HG02571 (cell line): Measurements from ENCODE around the gene PDE4D.

Experiments used
- ATAC-seq: cut with Tn5 transposase; IDR thresholded peaks from one replicate; pipeline ENCODE4 v1.9.1; 2021; ENCODE audit warnings: mild to moderate bottlenecking, moderate library complexity; ENCODE audit not compliant: unreplicated experiment

Gene PDE4D

GRCh38 chr5:59560553-59560952 is 333.0 kb downstream of the PDE4D start:
- ATAC-seq, result no peak

- no peak for ATAC-seq
Observed at GRCh38 chr5:59559847-59560246, 333.7 kb downstream of the PDE4D start.

GRCh38 chr5:59559323-59559722 is 334.2 kb downstream of the PDE4D start:
- no peak for ATAC-seq

- ATAC-seq, result no peak
Observed at GRCh38 chr5:59558501-59558900, 335.0 kb downstream of the PDE4D start.

GRCh38 chr5:59557572-59557971 is 336.0 kb downstream of the PDE4D start:
- no peak for ATAC-seq

GRCh38 chr5:59555596-59555995 is 337.9 kb downstream of the PDE4D start:
- ATAC-seq, result no peak

GRCh38 chr5:59554501-59554900 is 339.0 kb downstream of the PDE4D start:
- ATAC-seq, result no peak

- ATAC-seq, result no peak
Observed at GRCh38 chr5:59553992-59554391, 339.5 kb downstream of the PDE4D start.

- ATAC-seq, result no peak
Observed at GRCh38 chr5:59548807-59549357, 344.6 kb downstream of the PDE4D start.

GRCh38 chr5:59547731-59548130 is 345.8 kb downstream of the PDE4D start:
- ATAC-seq, result no peak

- no peak for ATAC-seq
Observed at GRCh38 chr5:59544573-59544972, 349.0 kb downstream of the PDE4D start.

GRCh38 chr5:59543821-59544442 is 349.6 kb downstream of the PDE4D start:
- no peak for ATAC-seq

GRCh38 chr5:59542851-59543820 is 350.4 kb downstream of the PDE4D start:
- ATAC-seq, result no peak

GRCh38 chr5:59542306-59542705 is 351.2 kb downstream of the PDE4D start:
- no peak for ATAC-seq

- no peak for ATAC-seq
Observed at GRCh38 chr5:59540366-59540765, 353.2 kb downstream of the PDE4D start.

GRCh38 chr5:59538750-59539121 is 354.8 kb downstream of the PDE4D start:
- no peak for ATAC-seq

GRCh38 chr5:59537961-59538749 is 355.4 kb downstream of the PDE4D start:
- no peak for ATAC-seq

GRCh38 chr5:59536875-59537274 is 356.7 kb downstream of the PDE4D start:
- ATAC-seq, result no peak

- ATAC-seq, result no peak
Observed at GRCh38 chr5:59535561-59535960, 358.0 kb downstream of the PDE4D start.

GRCh38 chr5:59533730-59534108 is 359.8 kb downstream of the PDE4D start:
- no peak for ATAC-seq
